GM21447 (cell line): ENCODE data around the gene MAB21L1.

Experiments
- ATAC-seq: cut with Tn5 transposase; IDR thresholded peaks from one replicate; pipeline ENCODE4 v1.9.1; 2021; ENCODE audit not compliant: unreplicated experiment

MAB21L1 gene

DNA sequence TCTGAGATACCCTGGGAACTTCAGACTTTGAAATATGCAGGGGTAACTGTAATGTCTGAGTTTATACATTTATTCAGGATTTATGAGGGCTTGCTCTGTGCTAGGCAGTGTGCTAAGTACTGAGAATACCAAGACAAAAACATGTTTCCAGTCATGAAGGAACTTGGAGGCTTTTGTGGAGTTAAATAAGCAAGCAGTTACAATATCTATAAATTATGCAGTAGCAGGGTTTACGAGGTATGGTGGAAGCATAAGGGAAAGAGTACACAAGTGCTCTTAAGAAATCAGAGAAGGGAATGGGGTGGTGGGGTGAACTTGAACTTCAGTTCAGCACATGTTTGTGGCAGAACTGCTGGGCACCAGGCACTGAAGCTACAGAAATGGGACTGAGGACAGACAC is 28.0 kb downstream of the MAB21L1 start:
- no peak for ATAC-seq
